ENCODE data around the gene QSER1. TPM values are rescaled to one million over a fixed set of nuclear protein-coding genes. Genes with fewer than 3 reads are reported as not detected.
A peak's percentile ranks its signal among the peaks of the same experiment; 100 is the strongest.

Gene QSER1
- total and polyA plus RNA-seq, 9 of the 15 experiments (the other 6 are each of a cell fraction or from before 2014, with no cell fraction given): 5.8 to 33.6 (median 22.3) TPM

- 0 out of 2 replicates have a peak, but pooled peaks have one; percentile 6 for TF ChIP-seq TAL1 (IDR thresholded peaks at IDR 0.05)
- TF ChIP-seq MEIS2 (IDR thresholded peaks at IDR 0.05; ENCODE audit: partially characterized antibody): peak; percentile 50
- no peak for TF ChIP-seq ZHX1 (conservative IDR thresholded peaks at IDR 0.05; ENCODE audit: low read length)
- peak; percentile 45; the same call in 1 of the 2 replicates for TF ChIP-seq TCF3 (CRISPR knock-in tag; IDR thresholded peaks at IDR 0.05)
- peak; percentile 57 for TF ChIP-seq PHF20 (IDR thresholded peaks at IDR 0.05; ENCODE audit: partially characterized antibody)
- TF ChIP-seq ZNF707 (CRISPR knock-in tag; conservative IDR thresholded peaks at IDR 0.05): no peak
- TF ChIP-seq MED1 (CRISPR knock-in tag; IDR thresholded peaks at IDR 0.05; ENCODE audit: borderline replicate concordance): 0 out of 2 replicates have a peak, but pooled peaks have one; percentile 44
- TF ChIP-seq ZFX (CRISPR knock-in tag; IDR thresholded peaks at IDR 0.05): peak; percentile 83
- no peak for TF ChIP-seq NR2C2 (CRISPR knock-in tag; IDR thresholded peaks at IDR 0.05)
- TF ChIP-seq NR2C2 (tag; IDR thresholded peaks at IDR 0.05): peak; percentile 82
- peak; percentile 85 for TF ChIP-seq POLR2A (conservative IDR thresholded peaks at IDR 0.05)
- no peak for TF ChIP-seq GTF2E2 (tag; IDR thresholded peaks at IDR 0.05)
- peak; percentile 15; the same call in 1 of the 2 replicates for TF ChIP-seq HNRNPL (IDR thresholded peaks at IDR 0.05; ENCODE audit: low read depth, low read length)
- no peak for TF ChIP-seq PCBP2 (IDR thresholded peaks at IDR 0.05; ENCODE audit: low read depth, low read length, poor library complexity, severe bottlenecking)
- TF ChIP-seq ZNF609 (CRISPR knock-in tag; IDR thresholded peaks at IDR 0.05; ENCODE audit: borderline replicate concordance): 0 out of 2 replicates have a peak, but pooled peaks have one; percentile 49
- TF ChIP-seq CREB3L1 (IDR thresholded peaks at IDR 0.05; ENCODE audit: borderline replicate concordance, low read depth): peak; percentile 49; the same call in 1 of the 2 replicates
- TF ChIP-seq ZNF354B (CRISPR knock-in tag; IDR thresholded peaks at IDR 0.05): no peak
- TF ChIP-seq MLLT1 (IDR thresholded peaks at IDR 0.05): peak in 1 of 2 experiments; percentile 61; a peak in 1 of 4 replicates
These were observed at the start of gene QSER1 (continued) for GRCh38 chr11:32892355-32893092.
